ENCODE results near the gene BCL2L15. TPM values are rescaled to one million over a fixed set of nuclear protein-coding genes. Genes with fewer than 3 reads are reported as not detected.
A peak's percentile ranks its signal among the peaks of the same experiment; 100 is the strongest.

The BCL2L15 gene
- total and polyA plus RNA-seq, 10 of the 15 experiments (the other 5 are each of a cell fraction or from before 2014, with no cell fraction given) = 0.42 to 1.2 (median 0.59) TPM

GRCh38 chr1:113858982-113859381 lies 28.4 kb downstream of the BCL2L15 start:
- H3K4me2 ChIP-seq (ENCODE audit: control insufficient read depth, insufficient read depth) = peak overlapping the region; percentile 95
- SMC1A ChIA-PET (ENCODE audit: uncharacterized antibody, unreplicated experiment) = interaction anchor here (0.7 to 17.4 kb wide), 22 partner anchors 9 to 118 kb away, joined by 3 to 396 read pairs (median 10); partner anchors contain the start of genes AP4B1, BCL2L15, DCLRE1B and HIPK1
- 61% methylated on average over 1 of the region's 1 CpG for WGBS (ENCODE audit: insufficient coverage, insufficient replicate concordance, low lambda C conversion rate, missing lambda C conversion rate)

GRCh38 chr1:113858418-113858817 lies 29.0 kb downstream of the BCL2L15 start:
- Histone ChIP-seq H3K9me3 (replicated peaks; ENCODE audit: control insufficient read depth, insufficient read depth, low read length) (no peaks in the 10 kb centered on the region), H3K4me3 (peak overlapping the region; percentile 43), H3K36me3 (ENCODE audit: control insufficient read depth in 2 of 2, insufficient read depth in 2 of 2, low read length in 1 of 2) (peaks cover 0 to 16% of the 10 kb centered on the region in 2 experiments; a peak in 2 of 4 replicates), H3K79me2 (ENCODE audit: control insufficient read depth, insufficient read depth, low read length) (peaks cover 18% of the 10 kb centered on the region), H3K9ac (ENCODE audit: control insufficient read depth, insufficient read depth, low read length) (peak overlapping the region; percentile 24), H3K4me1 (ENCODE audit: control insufficient read depth, insufficient read depth, low read length) (peaks cover 50% of the 10 kb centered on the region), H2AFZ (ENCODE audit: control insufficient read depth, low read depth, low read length) (no peak overlapping the region), H3K4me2 (ENCODE audit: control insufficient read depth, insufficient read depth) (peak overlapping the region; percentile 95), H3K27me3 (replicated peaks in 1 of 2; ENCODE audit: control insufficient read depth in 2 of 2, insufficient read depth in 2 of 2, low read length in 1 of 2) (no peaks in the 10 kb centered on the region), H4K20me1 (ENCODE audit: control insufficient read depth, insufficient read depth) (no peaks in the 10 kb centered on the region), H3K27ac (ENCODE audit: control insufficient read depth, insufficient read depth) (peak overlapping the region; percentile 84)
- DNase-seq (ENCODE audit: low read depth, low spot score) (no peak), ATAC-seq (peak; percentile 86), FAIRE-seq (no peak)
- SMC1A ChIA-PET (ENCODE audit: uncharacterized antibody, unreplicated experiment) = interaction anchor here (0.8 to 17.4 kb wide), 16 partner anchors 8 to 105 kb away, joined by 3 to 396 read pairs (median 12); partner anchors contain the start of genes AP4B1, BCL2L15, DCLRE1B and HIPK1
- RAD21 ChIA-PET (ENCODE audit: unreplicated experiment) = interaction anchor here (0.6 to 7.1 kb wide), 12 partner anchors 10 to 392 kb away, joined by 3 to 189 read pairs (median 16); partner anchors contain the start of genes AP4B1, DCLRE1B and HIPK1
- CTCF ChIA-PET = interaction anchor here (1.3 to 6.1 kb wide), 12 partner anchors 10 to 119 kb away, joined by 3 to 66 read pairs (median 26); partner anchors contain the start of genes AP4B1, DCLRE1B and HIPK1
- 0% methylated on average over 2 of the region's 3 CpGs for WGBS (ENCODE audit: insufficient coverage, insufficient replicate concordance, low lambda C conversion rate, missing lambda C conversion rate)
- in situ Hi-C loops (cut with MboI) (no loop called here), intact Hi-C loops (cut with micrococcal nuclease; ENCODE audit: unreplicated experiment) (loop anchor here (2.0 to 5.0 kb wide), 2 partner anchors 46 to 84 kb away; partner anchors contain the start of genes AP4B1 and DCLRE1B)
- BruUV-seq (replicated peaks) = no TSS peak
- POLR2A ChIA-PET = interaction anchor here (0.6 to 8.0 kb wide), 11 partner anchors 8 to 105 kb away, joined by 3 to 111 read pairs (median 5); partner anchors contain the start of genes AP4B1, DCLRE1B and HIPK1
- TF ChIP-seq SP1 (IDR thresholded peaks at IDR 0.05; ENCODE audit: low read depth, low read length) (no peak), CREB1 (IDR thresholded peaks at IDR 0.05; ENCODE audit: low read depth) (no peak), FOXM1 (IDR thresholded peaks at IDR 0.05; ENCODE audit: low read depth, low read length) (no peak), HSF1 (IDR thresholded peaks at IDR 0.05; ENCODE audit: low read depth, low read length) (no peak), ZSCAN29 (IDR thresholded peaks at IDR 0.05) (no peak), MYB (IDR thresholded peaks at IDR 0.05; ENCODE audit: borderline replicate concordance, low read depth, low read length) (no peak), TCF7 (IDR thresholded peaks at IDR 0.05; ENCODE audit: borderline replicate concordance) (no peak), CEBPB (IDR thresholded peaks at IDR 0.05; ENCODE audit: borderline replicate concordance in 1 of 2, low read depth in 2 of 2, low read length in 2 of 2) (no peak), NFYA (IDR thresholded peaks at IDR 0.05; ENCODE audit: borderline replicate concordance, low read depth, low read length) (no peak), MTA2 (IDR thresholded peaks at IDR 0.05; ENCODE audit: low read depth) (peak; percentile 76), E2F4 (IDR thresholded peaks at IDR 0.05; ENCODE audit: low read depth, low read length) (no peak), NR2C2 (IDR thresholded peaks at IDR 0.05; ENCODE audit: borderline replicate concordance, control insufficient read depth, insufficient read length, low read depth) (no peak)

More at GRCh38 chr1:113858982-113859381, 28.4 kb downstream of the BCL2L15 start:
- H3K9ac ChIP-seq (ENCODE audit: control insufficient read depth, insufficient read depth, low read length) = peak overlapping the region; percentile 43; the same call in 1 of the 2 replicates
- ChIA-PET RAD21 (ENCODE audit: unreplicated experiment) (interaction anchor here (0.6 to 7.1 kb wide), 19 partner anchors 9 to 392 kb away, joined by 3 to 189 read pairs (median 8); partner anchors contain the start of genes AP4B1, DCLRE1B, HIPK1 and RSBN1), POLR2A (interaction anchor here (0.6 to 8.0 kb wide), 17 partner anchors 9 to 106 kb away, joined by 3 to 111 read pairs (median 5); partner anchors contain the start of genes AP4B1, DCLRE1B, HIPK1 and PHTF1), CTCF (interaction anchor here (1.0 to 6.1 kb wide), 17 partner anchors 9 to 118 kb away, joined by 3 to 66 read pairs (median 7); partner anchors contain the start of genes AP4B1, DCLRE1B, HIPK1 and PHTF1)
- H3K4me3 ChIP-seq = peak overlapping the region; percentile 16
- peaks cover 50% of the 10 kb centered on the region for H3K4me1 ChIP-seq (ENCODE audit: control insufficient read depth, insufficient read depth, low read length)
- no TSS peak for BruUV-seq (replicated peaks)
- intact Hi-C loops (cut with micrococcal nuclease; ENCODE audit: unreplicated experiment) (loop anchor here (1.0 to 5.0 kb wide), 3 partner anchors 12 to 83 kb away; partner anchors contain the start of genes AP4B1, DCLRE1B and PTPN22), in situ Hi-C loops (cut with MboI) (no loop called here)
- peaks cover 21% of the 10 kb centered on the region for H3K79me2 ChIP-seq (ENCODE audit: control insufficient read depth, insufficient read depth, low read length)
- no peak overlapping the region for H2AFZ ChIP-seq (ENCODE audit: control insufficient read depth, low read depth, low read length)
- H4K20me1 ChIP-seq (ENCODE audit: control insufficient read depth, insufficient read depth) = no peaks in the 10 kb centered on the region
- no peaks in the 10 kb centered on the region for H3K27me3 ChIP-seq (replicated peaks in 1 of 2; ENCODE audit: control insufficient read depth in 2 of 2, insufficient read depth in 2 of 2, low read length in 1 of 2)
- DNase-seq (ENCODE audit: low read depth, low spot score) (no peak), FAIRE-seq (no peak), ATAC-seq (peak; percentile 4; the same call in 1 of the 3 replicates)
- no peaks in the 10 kb centered on the region for H3K9me3 ChIP-seq (replicated peaks; ENCODE audit: control insufficient read depth, insufficient read depth, low read length)
- TF ChIP-seq ZNF24 (IDR thresholded peaks at IDR 0.05) (peak; percentile 98), SP1 (IDR thresholded peaks at IDR 0.05; ENCODE audit: low read depth, low read length) (no peak), PML (IDR thresholded peaks at IDR 0.05; ENCODE audit: low read length) (0 out of 2 replicates have a peak, but pooled peaks have one; percentile 31)
- H3K27ac ChIP-seq (ENCODE audit: control insufficient read depth, insufficient read depth) = peak overlapping the region; percentile 84
- peaks cover 0 to 16% of the 10 kb centered on the region in 2 experiments; a peak in 2 of 4 replicates for H3K36me3 ChIP-seq (ENCODE audit: control insufficient read depth in 2 of 2, insufficient read depth in 2 of 2, low read length in 1 of 2)

Measured in GM12878 (cell line).